ENCODE results near the gene SDCCAG8.

Gene SDCCAG8

DNA sequence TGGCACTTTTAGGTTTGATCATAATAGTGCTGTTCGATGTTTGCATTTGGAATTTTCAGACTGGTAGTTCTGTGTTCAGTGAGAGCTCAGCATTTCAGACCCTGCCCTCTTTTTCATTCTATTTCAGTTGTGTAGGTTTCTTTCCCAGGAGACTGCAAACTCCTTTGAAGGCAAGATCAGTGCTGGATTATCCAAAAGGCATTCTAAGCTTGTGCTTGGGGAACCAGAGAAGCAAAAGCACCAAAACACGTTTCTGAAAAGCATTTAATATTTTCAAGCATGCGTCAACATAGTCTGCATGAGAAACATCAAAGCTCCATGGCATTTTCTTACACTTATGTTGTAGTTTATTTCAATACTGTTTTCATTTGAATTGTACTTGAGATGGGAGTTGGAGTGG, 292.1 kb downstream of the SDCCAG8 start:
- Histone ChIP-seq H2AFZ (ENCODE audit: low read depth, low read length) (no peak overlapping the region), H3K27me3 (ENCODE audit: low read depth, low read length) (no peaks in the 10 kb centered on the region), H3K4me3 (ENCODE audit: low read length) (no peak overlapping the region), H3K4me2 (ENCODE audit: low read length) (no peak overlapping the region), H4K20me1 (ENCODE audit: insufficient read depth, low read length) (no peaks in the 10 kb centered on the region), H3K9me3 (ENCODE audit: insufficient read depth, low read length) (no peaks in the 10 kb centered on the region), H3K9ac (ENCODE audit: low read length) (no peak overlapping the region), H3K4me1 (ENCODE audit: low read length) (peaks cover 6% of the 10 kb centered on the region), H3K36me3 (replicated peaks; ENCODE audit: low read depth, low read length) (no peaks in the 10 kb centered on the region), H3K27ac (ENCODE audit: low read length) (no peak overlapping the region), H3K79me2 (ENCODE audit: low read length) (no peaks in the 10 kb centered on the region)
- TF ChIP-seq EZH2phosphoT487 (IDR thresholded peaks at IDR 0.05; ENCODE audit: low read depth) = no peak
- TF ChIP-seq, protein P1, sequence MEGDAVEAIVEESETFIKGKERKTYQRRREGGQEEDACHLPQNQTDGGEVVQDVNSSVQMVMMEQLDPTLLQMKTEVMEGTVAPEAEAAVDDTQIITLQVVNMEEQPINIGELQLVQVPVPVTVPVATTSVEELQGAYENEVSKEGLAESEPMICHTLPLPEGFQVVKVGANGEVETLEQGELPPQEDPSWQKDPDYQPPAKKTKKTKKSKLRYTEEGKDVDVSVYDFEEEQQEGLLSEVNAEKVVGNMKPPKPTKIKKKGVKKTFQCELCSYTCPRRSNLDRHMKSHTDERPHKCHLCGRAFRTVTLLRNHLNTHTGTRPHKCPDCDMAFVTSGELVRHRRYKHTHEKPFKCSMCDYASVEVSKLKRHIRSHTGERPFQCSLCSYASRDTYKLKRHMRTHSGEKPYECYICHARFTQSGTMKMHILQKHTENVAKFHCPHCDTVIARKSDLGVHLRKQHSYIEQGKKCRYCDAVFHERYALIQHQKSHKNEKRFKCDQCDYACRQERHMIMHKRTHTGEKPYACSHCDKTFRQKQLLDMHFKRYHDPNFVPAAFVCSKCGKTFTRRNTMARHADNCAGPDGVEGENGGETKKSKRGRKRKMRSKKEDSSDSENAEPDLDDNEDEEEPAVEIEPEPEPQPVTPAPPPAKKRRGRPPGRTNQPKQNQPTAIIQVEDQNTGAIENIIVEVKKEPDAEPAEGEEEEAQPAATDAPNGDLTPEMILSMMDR (IDR thresholded peaks at IDR 0.05; ENCODE audit: low read depth, low read length) = no peak

DNA sequence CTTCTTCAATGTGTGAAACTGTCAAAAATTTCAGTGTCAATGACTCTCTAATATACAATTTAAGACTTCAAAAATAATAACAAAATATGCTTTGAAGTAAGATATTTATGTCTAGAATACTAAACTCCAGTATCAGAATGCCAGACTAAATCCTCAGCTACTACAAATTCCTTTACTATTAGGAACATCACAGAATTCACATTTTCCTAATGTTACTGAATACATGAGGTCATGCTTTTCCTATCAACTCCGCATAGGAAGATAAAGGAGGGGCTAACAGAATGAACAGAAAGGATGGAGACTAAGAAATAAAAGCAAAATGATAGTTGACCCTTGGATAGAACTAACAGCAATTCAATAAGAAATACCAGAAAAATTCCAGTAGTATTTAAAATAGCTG, 292.7 kb downstream of the SDCCAG8 start:
- Histone ChIP-seq H3K79me2 (ENCODE audit: low read length) (no peaks in the 10 kb centered on the region), H3K4me3 (ENCODE audit: low read length) (no peak overlapping the region), H4K20me1 (ENCODE audit: insufficient read depth, low read length) (no peaks in the 10 kb centered on the region), H3K36me3 (replicated peaks; ENCODE audit: low read depth, low read length) (no peaks in the 10 kb centered on the region), H2AFZ (ENCODE audit: low read depth, low read length) (no peak overlapping the region), H3K4me1 (ENCODE audit: low read length) (peaks cover 6% of the 10 kb centered on the region), H3K9me3 (ENCODE audit: insufficient read depth, low read length) (no peaks in the 10 kb centered on the region), H3K4me2 (ENCODE audit: low read length) (no peak overlapping the region), H3K27ac (ENCODE audit: low read length) (no peak overlapping the region), H3K9ac (ENCODE audit: low read length) (no peak overlapping the region), H3K27me3 (ENCODE audit: low read depth, low read length) (no peaks in the 10 kb centered on the region)
- TF ChIP-seq EZH2phosphoT487 (IDR thresholded peaks at IDR 0.05; ENCODE audit: low read depth) = no peak
- TF ChIP-seq, protein P1 (IDR thresholded peaks at IDR 0.05; ENCODE audit: low read depth, low read length) = no peak

DNA sequence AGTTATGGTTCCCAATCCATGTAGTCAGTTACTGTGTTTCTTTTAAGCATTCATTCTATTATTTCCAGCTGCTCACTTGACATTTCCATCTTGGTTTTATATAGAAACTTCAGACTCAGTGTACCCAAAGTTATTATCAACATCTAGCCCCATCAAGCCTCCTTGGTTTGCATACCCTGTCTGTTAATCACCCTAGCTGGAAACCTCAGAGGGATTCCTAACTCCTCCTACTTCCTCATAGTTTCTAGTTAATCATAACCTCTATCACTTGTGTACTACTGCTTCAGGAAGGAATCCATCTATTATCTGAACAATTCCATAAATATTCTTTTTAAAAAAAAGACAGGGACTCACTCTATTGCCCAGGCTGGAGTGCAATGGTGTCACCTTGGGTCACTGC, 293.3 kb downstream of the SDCCAG8 start:
- H3K4me3 ChIP-seq (ENCODE audit: low read length) = no peak overlapping the region
- H3K27ac ChIP-seq (ENCODE audit: low read length) = no peak overlapping the region

More for the DNA sequence above, 293.3 kb downstream of the SDCCAG8 start:
- H4K20me1 ChIP-seq (ENCODE audit: insufficient read depth, low read length) = no peaks in the 10 kb centered on the region
- no peak overlapping the region for H3K4me2 ChIP-seq (ENCODE audit: low read length)
- no peak overlapping the region for H3K9ac ChIP-seq (ENCODE audit: low read length)
- H3K27me3 ChIP-seq (ENCODE audit: low read depth, low read length) = no peaks in the 10 kb centered on the region
- H3K36me3 ChIP-seq (replicated peaks; ENCODE audit: low read depth, low read length) = no peaks in the 10 kb centered on the region
- no peak overlapping the region for H2AFZ ChIP-seq (ENCODE audit: low read depth, low read length)
- no peaks in the 10 kb centered on the region for H3K79me2 ChIP-seq (ENCODE audit: low read length)
- TF ChIP-seq, protein P1 (IDR thresholded peaks at IDR 0.05; ENCODE audit: low read depth, low read length) = no peak
- no peak for TF ChIP-seq EZH2phosphoT487 (IDR thresholded peaks at IDR 0.05; ENCODE audit: low read depth)
- no peaks in the 10 kb centered on the region for H3K9me3 ChIP-seq (ENCODE audit: insufficient read depth, low read length)
- peaks cover 6% of the 10 kb centered on the region for H3K4me1 ChIP-seq (ENCODE audit: low read length)
